ENCODE data around the gene FJX1.

DNA sequence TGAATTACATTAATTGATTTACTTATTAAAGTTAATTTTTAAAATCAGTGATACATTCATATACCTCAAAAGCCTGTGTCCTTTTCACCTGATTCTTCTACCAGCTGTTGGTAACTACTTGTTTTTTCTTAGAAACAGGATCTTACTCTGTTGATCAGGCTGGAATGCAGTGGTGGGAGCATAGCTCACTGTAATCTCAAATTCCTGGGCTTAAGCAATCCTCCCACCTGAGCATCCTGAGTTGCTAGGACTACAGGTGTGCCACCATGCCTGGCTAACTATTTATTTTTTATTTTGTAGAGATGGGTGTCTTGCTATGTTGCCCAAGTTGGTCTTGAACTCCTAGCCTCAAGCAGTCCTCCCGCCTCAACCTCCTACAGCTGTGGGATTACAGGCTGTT is 49.0 kb downstream of the FJX1 start:
- TF ChIP-seq, protein P1, sequence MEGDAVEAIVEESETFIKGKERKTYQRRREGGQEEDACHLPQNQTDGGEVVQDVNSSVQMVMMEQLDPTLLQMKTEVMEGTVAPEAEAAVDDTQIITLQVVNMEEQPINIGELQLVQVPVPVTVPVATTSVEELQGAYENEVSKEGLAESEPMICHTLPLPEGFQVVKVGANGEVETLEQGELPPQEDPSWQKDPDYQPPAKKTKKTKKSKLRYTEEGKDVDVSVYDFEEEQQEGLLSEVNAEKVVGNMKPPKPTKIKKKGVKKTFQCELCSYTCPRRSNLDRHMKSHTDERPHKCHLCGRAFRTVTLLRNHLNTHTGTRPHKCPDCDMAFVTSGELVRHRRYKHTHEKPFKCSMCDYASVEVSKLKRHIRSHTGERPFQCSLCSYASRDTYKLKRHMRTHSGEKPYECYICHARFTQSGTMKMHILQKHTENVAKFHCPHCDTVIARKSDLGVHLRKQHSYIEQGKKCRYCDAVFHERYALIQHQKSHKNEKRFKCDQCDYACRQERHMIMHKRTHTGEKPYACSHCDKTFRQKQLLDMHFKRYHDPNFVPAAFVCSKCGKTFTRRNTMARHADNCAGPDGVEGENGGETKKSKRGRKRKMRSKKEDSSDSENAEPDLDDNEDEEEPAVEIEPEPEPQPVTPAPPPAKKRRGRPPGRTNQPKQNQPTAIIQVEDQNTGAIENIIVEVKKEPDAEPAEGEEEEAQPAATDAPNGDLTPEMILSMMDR (IDR thresholded peaks at IDR 0.05): no peak
- TF ChIP-seq POLR2A (IDR thresholded peaks at IDR 0.05) (no peak), POLR2AphosphoS5 (IDR thresholded peaks at IDR 0.05; ENCODE audit: insufficient read depth in 1 of 2, low read depth in 1 of 2) (no peak)

Measured in vagina (tissue), 2 donors.